ENCODE measurements around the gene PGPEP1. TPM values are rescaled to one million over a fixed set of nuclear protein-coding genes. Genes with fewer than 3 reads are reported as not detected.

The PGPEP1 gene
- total RNA-seq, 4 donors from 2014 or later, result 15.6 to 25.2 (median 18.0) TPM

GRCh38 chr19:18406749-18407148 lies 66.4 kb downstream of the PGPEP1 start:
- no peak for TF ChIP-seq CTCF (IDR thresholded peaks at IDR 0.05)
- DNase-seq (ENCODE audit: low spot score) (no peak), ATAC-seq (ENCODE audit: low FRiP score) (no peak)

GRCh38 chr19:18408053-18408476 lies 67.7 kb downstream of the PGPEP1 start:
- ATAC-seq (ENCODE audit: low FRiP score) (no peak), DNase-seq (ENCODE audit: low spot score) (no peak)
- TF ChIP-seq CTCF (IDR thresholded peaks at IDR 0.05), result no peak

- no peak for TF ChIP-seq CTCF (IDR thresholded peaks at IDR 0.05)
- DNase-seq (ENCODE audit: low spot score), result no peak
Observed at GRCh38 chr19:18412610-18413239, 72.3 kb downstream of the PGPEP1 start.

GRCh38 chr19:18414504-18415177 lies 74.2 kb downstream of the PGPEP1 start:
- ATAC-seq (ENCODE audit: low FRiP score), result no peak
- no peak for TF ChIP-seq CTCF (IDR thresholded peaks at IDR 0.05)
- no peak for DNase-seq (ENCODE audit: low spot score)

More at GRCh38 chr19:18412610-18413239, 72.3 kb downstream of the PGPEP1 start:
- no peak for ATAC-seq (ENCODE audit: low FRiP score)

- ATAC-seq (ENCODE audit: low FRiP score), result peak; percentile 7
- no peak for TF ChIP-seq CTCF (IDR thresholded peaks at IDR 0.05)
- DNase-seq (ENCODE audit: low spot score), result no peak
Observed at GRCh38 chr19:18415178-18415867, 74.9 kb downstream of the PGPEP1 start.

GRCh38 chr19:18416778-18417249 lies 76.4 kb downstream of the PGPEP1 start:
- DNase-seq (ENCODE audit: low spot score), result no peak
- ATAC-seq (ENCODE audit: low FRiP score), result peak; percentile 43
- TF ChIP-seq CTCF (IDR thresholded peaks at IDR 0.05), result no peak
